Measurements from ENCODE around the gene STAM2. TPM values are rescaled to one million over a fixed set of nuclear protein-coding genes. Genes with fewer than 3 reads are reported as not detected.
"Not testable (repeated sequence)": the region's sequence is repeated elsewhere in the genome, so short reads cannot be mapped to it uniquely, and the experiment has no call there.

STAM2 gene
- polyA plus RNA-seq, 4 donors: 8.2 to 27.3 (median 9.8) TPM

DNA sequence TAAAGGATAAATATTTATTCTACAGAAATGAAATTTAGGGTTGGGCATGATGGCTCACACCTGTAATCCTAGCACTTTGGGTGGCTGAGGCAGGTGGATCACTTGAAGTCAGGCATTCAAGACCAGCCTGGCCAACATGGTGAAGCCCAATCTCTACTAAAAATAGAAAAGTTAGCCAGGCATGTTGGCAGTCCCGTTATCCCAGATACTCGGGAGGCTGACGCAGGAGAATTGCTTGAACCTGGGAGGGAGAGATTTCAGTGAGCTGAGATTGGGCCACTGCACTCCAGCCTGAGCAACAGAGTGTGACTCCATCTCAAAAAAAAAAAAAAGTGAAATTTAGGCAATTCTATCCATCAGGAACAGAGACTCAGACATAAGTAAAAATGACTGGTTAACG lies 84.8 kb downstream of the STAM2 start:
- FAIRE-seq; H3K4me3 ChIP-seq (ENCODE audit: low read depth in 1 of 3, low read length in 3 of 3); H3K9me3 ChIP-seq (ENCODE audit: control insufficient read depth in 2 of 2, insufficient read depth in 1 of 2, low read depth in 1 of 2, low read length in 1 of 2); DNase-seq; H3K36me3 ChIP-seq (ENCODE audit: control insufficient read depth in 3 of 3, insufficient read depth in 2 of 3, low read depth in 1 of 3, low read length in 3 of 3); H3K4me1 ChIP-seq (ENCODE audit: control insufficient read depth in 3 of 3, insufficient read depth in 2 of 3, low read depth in 1 of 3, low read length in 2 of 3); H3K27ac ChIP-seq (ENCODE audit: low read depth in 1 of 3, low read length in 2 of 3): not testable (repeated sequence)
- peaks cover 0 to 12% (median 0%) of the 10 kb centered on the region in 3 donors for H3K27me3 ChIP-seq (ENCODE audit: control insufficient read depth in 3 of 3, insufficient read depth in 3 of 3, low read length in 3 of 3)
- WGBS, 3 donors: 89 to 92% (median 90%) methylated on average over 4 of the region's 4 CpGs

DNA sequence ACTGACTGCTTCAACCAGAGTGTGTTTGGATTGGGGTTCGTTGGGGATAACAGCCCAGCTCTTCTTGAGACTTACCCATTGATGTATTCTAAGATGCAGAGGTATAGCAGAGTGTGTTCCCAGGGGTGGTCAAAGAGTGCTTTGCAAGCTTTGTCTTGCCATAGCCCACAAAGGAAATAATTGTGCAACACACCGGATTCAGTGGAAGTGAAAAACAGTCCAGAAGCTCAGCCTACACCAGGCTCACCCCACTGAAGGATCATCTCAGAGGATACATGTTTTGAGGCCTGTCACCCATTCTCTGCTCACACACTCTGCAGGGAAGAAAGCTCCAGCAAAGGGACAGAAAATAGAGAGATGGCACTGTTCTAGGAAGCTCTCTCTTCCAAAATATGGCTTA lies 86.3 kb downstream of the STAM2 start:
- H3K4me1 ChIP-seq (ENCODE audit: control insufficient read depth in 3 of 3, insufficient read depth in 2 of 3, low read depth in 1 of 3, low read length in 2 of 3): no peaks in the 10 kb centered on the region
- FAIRE-seq: no peak
- 66 to 79% (median 71%) methylated on average over 2 of the region's 2 CpGs for WGBS, 3 donors
- peaks cover 0 to 2% (median 0%) of the 10 kb centered on the region in 3 donors for H3K27me3 ChIP-seq (ENCODE audit: control insufficient read depth in 3 of 3, insufficient read depth in 3 of 3, low read length in 3 of 3)
- H3K27ac ChIP-seq (ENCODE audit: low read depth in 1 of 3, low read length in 2 of 3): no peak overlapping the region
- H3K9me3 ChIP-seq (ENCODE audit: control insufficient read depth in 2 of 2, insufficient read depth in 1 of 2, low read depth in 1 of 2, low read length in 1 of 2): no peaks in the 10 kb centered on the region
- DNase-seq: no peak
- H3K36me3 ChIP-seq (ENCODE audit: control insufficient read depth in 3 of 3, insufficient read depth in 2 of 3, low read depth in 1 of 3, low read length in 3 of 3): no peaks in the 10 kb centered on the region
- no peak overlapping the region for H3K4me3 ChIP-seq (ENCODE audit: low read depth in 1 of 3, low read length in 3 of 3)

DNA sequence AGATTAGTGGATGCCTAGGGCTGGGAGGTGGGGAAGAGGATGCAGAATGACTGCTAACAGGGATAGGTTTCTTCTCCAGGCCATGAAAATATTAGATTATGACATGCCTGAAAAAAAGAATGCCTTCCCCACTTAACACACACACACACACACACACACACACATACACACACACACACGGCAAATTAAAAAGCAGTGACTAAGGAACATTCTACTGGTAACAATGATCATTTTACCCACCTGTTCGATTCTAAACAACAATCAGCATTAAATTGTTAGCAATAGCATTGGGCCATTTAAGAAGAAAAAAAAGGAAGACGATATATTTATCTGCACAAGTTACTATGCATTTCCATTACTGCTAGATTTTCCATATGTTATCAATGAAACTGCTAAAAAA lies 87.6 kb downstream of the STAM2 start:
- Histone ChIP-seq H3K27me3 (ENCODE audit: control insufficient read depth in 3 of 3, insufficient read depth in 3 of 3, low read length in 3 of 3) (no peaks in the 10 kb centered on the region), H3K4me3 (ENCODE audit: low read depth in 1 of 3, low read length in 3 of 3) (no peak overlapping the region), H3K36me3 (ENCODE audit: control insufficient read depth in 3 of 3, insufficient read depth in 2 of 3, low read depth in 1 of 3, low read length in 3 of 3) (no peaks in the 10 kb centered on the region), H3K9me3 (ENCODE audit: control insufficient read depth in 2 of 2, insufficient read depth in 1 of 2, low read depth in 1 of 2, low read length in 1 of 2) (no peaks in the 10 kb centered on the region), H3K27ac (ENCODE audit: low read depth in 1 of 3, low read length in 2 of 3) (no peak overlapping the region), H3K4me1 (ENCODE audit: control insufficient read depth in 3 of 3, insufficient read depth in 2 of 3, low read depth in 1 of 3, low read length in 2 of 3) (no peaks in the 10 kb centered on the region)
- no peak for FAIRE-seq
- DNase-seq: no peak
- WGBS, 3 donors: 84 to 89% (median 85%) methylated on average over 3 of the region's 3 CpGs

DNA sequence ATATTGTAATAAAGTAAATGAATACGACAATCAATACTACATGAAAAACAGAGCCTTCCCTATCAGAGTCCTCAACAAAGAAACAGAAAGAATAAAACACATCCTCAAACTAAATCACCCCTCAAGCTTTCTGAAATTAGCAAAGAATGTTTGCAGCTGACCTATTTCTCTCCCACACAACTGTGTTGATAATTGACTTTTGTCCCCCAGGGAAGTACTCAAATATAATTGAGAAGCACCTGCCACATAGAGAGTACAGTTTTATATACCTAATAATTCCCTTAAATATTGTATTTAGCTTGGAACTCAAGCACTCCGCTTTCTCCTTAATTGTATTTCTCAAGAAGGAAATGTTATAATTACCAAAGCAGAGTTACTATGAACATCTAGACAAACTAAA lies 89.3 kb downstream of the STAM2 start:
- 93 to 96% (median 95%) methylated on average over 2 of the region's 2 CpGs for WGBS, 3 donors
- FAIRE-seq (no peak), DNase-seq (no peak)
- H3K4me1 ChIP-seq (ENCODE audit: control insufficient read depth in 3 of 3, insufficient read depth in 2 of 3, low read depth in 1 of 3, low read length in 2 of 3): no peaks in the 10 kb centered on the region
- H3K4me3 ChIP-seq (ENCODE audit: low read depth in 1 of 3, low read length in 3 of 3): no peak overlapping the region
- H3K27me3 ChIP-seq (ENCODE audit: control insufficient read depth in 3 of 3, insufficient read depth in 3 of 3, low read length in 3 of 3): no peaks in the 10 kb centered on the region
- no peaks in the 10 kb centered on the region for H3K36me3 ChIP-seq (ENCODE audit: control insufficient read depth in 3 of 3, insufficient read depth in 2 of 3, low read depth in 1 of 3, low read length in 3 of 3)
- no peak overlapping the region for H3K27ac ChIP-seq (ENCODE audit: low read depth in 1 of 3, low read length in 2 of 3)
- H3K9me3 ChIP-seq (ENCODE audit: control insufficient read depth in 2 of 2, insufficient read depth in 1 of 2, low read depth in 1 of 2, low read length in 1 of 2): peaks cover 0 to 3% of the 10 kb centered on the region in 2 donors

DNA sequence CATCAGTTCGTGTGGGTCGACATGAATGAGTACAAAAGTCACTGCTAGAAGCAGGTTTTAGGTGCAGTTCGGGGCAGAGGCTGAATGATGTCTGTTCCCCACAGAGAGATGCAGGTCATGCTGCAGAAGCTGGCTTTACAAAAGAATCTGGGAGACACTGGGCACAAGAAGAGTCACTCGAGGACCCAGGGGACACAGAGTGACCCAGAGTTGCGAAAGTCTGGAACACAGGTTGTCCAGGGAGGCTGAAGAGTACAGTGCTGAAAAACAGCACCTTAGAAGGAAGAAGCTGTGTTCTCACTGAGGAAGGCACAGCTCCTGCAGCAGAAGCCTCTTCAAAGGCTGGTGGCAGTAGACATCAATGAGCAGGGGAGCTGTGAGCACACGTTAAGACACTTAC lies 91.5 kb downstream of the STAM2 start:
- peaks cover 0 to 4% of the 10 kb centered on the region in 2 donors for H3K9me3 ChIP-seq (ENCODE audit: control insufficient read depth in 2 of 2, insufficient read depth in 1 of 2, low read depth in 1 of 2, low read length in 1 of 2)
- no peaks in the 10 kb centered on the region for H3K36me3 ChIP-seq (ENCODE audit: control insufficient read depth in 3 of 3, insufficient read depth in 2 of 3, low read depth in 1 of 3, low read length in 3 of 3)
- DNase-seq: no peak
- no peak for FAIRE-seq
- H3K4me3 ChIP-seq (ENCODE audit: low read depth in 1 of 3, low read length in 3 of 3): no peak overlapping the region
- no peaks in the 10 kb centered on the region for H3K27me3 ChIP-seq (ENCODE audit: control insufficient read depth in 3 of 3, insufficient read depth in 3 of 3, low read length in 3 of 3)
- no peak overlapping the region for H3K27ac ChIP-seq (ENCODE audit: low read depth in 1 of 3, low read length in 2 of 3)
- WGBS, 3 donors: 65 to 80% (median 68%) methylated on average over 6 of the region's 6 CpGs
- no peaks in the 10 kb centered on the region for H3K4me1 ChIP-seq (ENCODE audit: control insufficient read depth in 3 of 3, insufficient read depth in 2 of 3, low read depth in 1 of 3, low read length in 2 of 3)

DNA sequence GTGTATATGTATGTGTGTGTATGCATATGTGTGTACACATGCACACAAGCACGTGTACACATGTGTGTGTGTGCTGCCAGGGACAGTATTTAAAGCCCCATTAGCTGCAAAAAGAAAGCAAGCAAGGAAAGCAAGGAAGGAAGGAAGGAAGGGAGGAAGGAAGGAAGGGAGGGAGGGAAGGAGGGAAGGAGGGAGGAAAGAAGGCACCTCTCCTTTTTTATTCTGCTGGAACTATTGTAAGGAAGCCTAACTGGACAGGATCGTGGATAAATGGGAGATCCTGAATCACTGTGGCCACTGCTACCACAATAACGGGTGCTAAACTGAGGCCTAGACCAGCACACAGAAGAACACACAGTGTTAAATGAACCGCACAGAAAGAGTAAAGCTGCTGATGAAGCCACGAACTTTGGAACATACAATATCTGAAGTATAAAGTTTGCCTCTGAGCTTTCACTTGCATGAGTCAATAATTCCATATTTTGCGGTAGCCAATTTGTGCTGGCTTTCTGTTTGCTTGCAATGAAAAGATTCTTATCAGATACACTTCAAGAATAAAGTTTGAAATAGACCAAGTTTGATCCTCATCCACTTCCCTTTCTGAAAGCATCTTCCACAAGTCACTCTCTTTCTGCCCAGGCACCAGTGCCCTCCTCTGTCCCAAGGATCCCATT lies 92.2 kb downstream of the STAM2 start:
- Histone ChIP-seq H3K4me1 (ENCODE audit: control insufficient read depth in 3 of 3, insufficient read depth in 2 of 3, low read depth in 1 of 3, low read length in 2 of 3) (no peaks in the 10 kb centered on the region), H3K27me3 (ENCODE audit: control insufficient read depth in 3 of 3, insufficient read depth in 3 of 3, low read length in 3 of 3) (no peaks in the 10 kb centered on the region), H3K4me3 (ENCODE audit: low read depth in 1 of 3, low read length in 3 of 3) (no peak overlapping the region), H3K36me3 (ENCODE audit: control insufficient read depth in 3 of 3, insufficient read depth in 2 of 3, low read depth in 1 of 3, low read length in 3 of 3) (no peaks in the 10 kb centered on the region), H3K9me3 (ENCODE audit: control insufficient read depth in 2 of 2, insufficient read depth in 1 of 2, low read depth in 1 of 2, low read length in 1 of 2) (peaks cover 0 to 4% of the 10 kb centered on the region in 2 donors), H3K27ac (ENCODE audit: low read depth in 1 of 3, low read length in 2 of 3) (no peak overlapping the region)
- DNase-seq (peak; percentile 26 to 28), FAIRE-seq (no peak)
- 39 to 68% (median 50%) methylated on average over 6 of the region's 6 CpGs for WGBS, 3 donors

DNA sequence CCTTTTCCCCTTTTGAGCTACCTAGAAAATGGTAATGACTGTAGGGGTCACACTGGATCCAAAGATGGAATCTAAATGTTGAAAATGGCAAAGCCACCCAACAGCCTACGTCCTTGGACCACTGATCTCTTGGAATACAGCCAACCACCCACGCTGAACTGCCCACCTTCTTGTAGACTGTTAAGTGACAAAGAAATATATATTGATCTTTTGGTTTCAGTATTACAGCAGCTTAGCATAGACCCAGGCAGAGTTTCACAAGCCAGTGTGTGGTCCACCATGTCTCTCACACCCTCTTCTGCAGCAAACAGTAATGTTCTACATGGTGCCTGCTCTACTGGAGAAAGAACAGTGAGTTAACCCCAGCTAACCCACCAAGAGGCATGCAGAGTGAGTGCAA lies 96.9 kb downstream of the STAM2 start:
- DNase-seq (no peak), FAIRE-seq (no peak)
- 34 to 65% (median 39%) methylated on average over 2 of the region's 2 CpGs for WGBS, 3 donors
- Histone ChIP-seq H3K27ac (ENCODE audit: low read depth in 1 of 3, low read length in 2 of 3) (no peak overlapping the region), H3K27me3 (ENCODE audit: control insufficient read depth in 3 of 3, insufficient read depth in 3 of 3, low read length in 3 of 3) (no peaks in the 10 kb centered on the region), H3K9me3 (ENCODE audit: control insufficient read depth in 2 of 2, insufficient read depth in 1 of 2, low read depth in 1 of 2, low read length in 1 of 2) (peaks cover 0 to 4% of the 10 kb centered on the region in 2 donors), H3K36me3 (ENCODE audit: control insufficient read depth in 3 of 3, insufficient read depth in 2 of 3, low read depth in 1 of 3, low read length in 3 of 3) (no peaks in the 10 kb centered on the region), H3K4me3 (ENCODE audit: low read depth in 1 of 3, low read length in 3 of 3) (no peak overlapping the region), H3K4me1 (ENCODE audit: control insufficient read depth in 3 of 3, insufficient read depth in 2 of 3, low read depth in 1 of 3, low read length in 2 of 3) (no peaks in the 10 kb centered on the region)

DNA sequence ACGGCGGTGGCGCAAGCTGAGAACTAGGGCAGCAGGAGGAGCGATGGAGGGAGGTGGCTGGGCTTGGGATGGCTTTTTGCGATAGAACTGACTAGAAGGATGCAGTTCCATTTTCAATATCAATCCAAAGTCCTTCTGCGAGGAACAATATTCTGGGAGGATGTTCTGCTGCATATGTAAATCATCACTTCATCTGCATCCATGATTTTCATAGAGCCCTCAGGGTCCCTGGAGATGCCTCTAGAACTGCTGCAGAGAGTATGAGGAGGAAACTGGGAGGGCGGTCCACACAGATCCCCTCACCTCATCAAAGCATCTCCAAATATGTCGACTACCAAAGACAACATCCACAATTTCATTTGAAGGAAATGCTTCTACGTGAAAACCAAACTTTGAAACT lies 97.5 kb downstream of the STAM2 start:
- no peak for DNase-seq
- Histone ChIP-seq H3K4me3 (ENCODE audit: low read depth in 1 of 3, low read length in 3 of 3) (no peak overlapping the region), H3K4me1 (ENCODE audit: control insufficient read depth in 3 of 3, insufficient read depth in 2 of 3, low read depth in 1 of 3, low read length in 2 of 3) (no peaks in the 10 kb centered on the region), H3K36me3 (ENCODE audit: control insufficient read depth in 3 of 3, insufficient read depth in 2 of 3, low read depth in 1 of 3, low read length in 3 of 3) (no peaks in the 10 kb centered on the region), H3K27ac (ENCODE audit: low read depth in 1 of 3, low read length in 2 of 3) (no peak overlapping the region), H3K9me3 (ENCODE audit: control insufficient read depth in 2 of 2, insufficient read depth in 1 of 2, low read depth in 1 of 2, low read length in 1 of 2) (peaks cover 0 to 4% of the 10 kb centered on the region in 2 donors), H3K27me3 (ENCODE audit: control insufficient read depth in 3 of 3, insufficient read depth in 3 of 3, low read length in 3 of 3) (no peaks in the 10 kb centered on the region)
- FAIRE-seq: no peak
- 94 to 97% (median 97%) methylated on average over 9 of the region's 9 CpGs for WGBS, 3 donors

DNA sequence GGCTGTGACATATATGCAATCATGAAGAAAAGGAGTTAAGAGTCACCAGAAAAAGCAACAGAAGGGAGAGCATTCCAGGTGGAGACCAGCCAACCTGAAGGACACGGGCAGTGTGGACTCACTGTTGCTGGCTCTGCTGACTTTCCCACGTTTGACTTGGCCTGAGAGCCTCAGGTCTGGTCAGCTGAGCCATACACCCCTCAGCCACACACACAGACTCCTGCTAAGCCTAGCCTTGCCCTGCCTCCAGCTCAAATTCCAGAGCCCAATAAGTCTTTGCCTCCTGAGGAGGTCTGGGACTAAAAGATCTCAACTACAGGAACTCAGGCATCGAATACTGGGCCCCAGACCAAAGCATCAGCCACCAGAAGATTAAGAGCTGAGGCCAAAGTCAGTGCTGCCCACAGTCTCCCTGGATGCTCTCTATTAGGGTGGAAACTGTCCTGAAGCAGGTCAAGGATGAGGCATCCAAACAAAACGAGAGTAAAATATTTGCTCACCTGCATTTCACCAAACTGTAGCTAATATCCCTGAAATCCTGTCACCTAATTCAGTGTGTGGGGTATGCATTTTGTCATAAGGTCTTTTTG lies 100.0 kb downstream of the STAM2 start:
- Histone ChIP-seq H3K36me3 (ENCODE audit: control insufficient read depth in 3 of 3, insufficient read depth in 2 of 3, low read depth in 1 of 3, low read length in 3 of 3) (no peaks in the 10 kb centered on the region), H3K27me3 (ENCODE audit: control insufficient read depth in 3 of 3, insufficient read depth in 3 of 3, low read length in 3 of 3) (no peaks in the 10 kb centered on the region), H3K9me3 (ENCODE audit: control insufficient read depth in 2 of 2, insufficient read depth in 1 of 2, low read depth in 1 of 2, low read length in 1 of 2) (no peaks in the 10 kb centered on the region), H3K4me3 (ENCODE audit: low read depth in 1 of 3, low read length in 3 of 3) (no peak overlapping the region), H3K27ac (ENCODE audit: low read depth in 1 of 3, low read length in 2 of 3) (no peak overlapping the region), H3K4me1 (ENCODE audit: control insufficient read depth in 3 of 3, insufficient read depth in 2 of 3, low read depth in 1 of 3, low read length in 2 of 3) (no peaks in the 10 kb centered on the region)
- DNase-seq (no peak), FAIRE-seq (no peak)
- 54 to 66% (median 64%) methylated on average over 4 of the region's 4 CpGs for WGBS, 3 donors

Measured in small intestine (tissue), 7 donors.